Retina (tissue), 1 donor: ENCODE results near the gene TNFRSF12A.

Source experiments
- DNase-seq: peaks from one replicate; pipeline ENCODE4 v3.0.0-alpha.2; 2016

Gene TNFRSF12A

GRCh38 chr16:2986623-2987188 is 33.5 kb upstream of the TNFRSF12A start:
- no peak for DNase-seq

GRCh38 chr16:2987286-2987685 is 32.9 kb upstream of the TNFRSF12A start:
- no peak for DNase-seq

GRCh38 chr16:2987833-2988232 is 32.3 kb upstream of the TNFRSF12A start:
- DNase-seq: no peak

- no peak for DNase-seq
Measured at GRCh38 chr16:2988590-2989099, 31.5 kb upstream of the TNFRSF12A start.

GRCh38 chr16:2990891-2991290 is 29.3 kb upstream of the TNFRSF12A start:
- no peak for DNase-seq

GRCh38 chr16:2991566-2992261 is 28.5 kb upstream of the TNFRSF12A start:
- DNase-seq: no peak

- DNase-seq: no peak
Measured at GRCh38 chr16:2992383-2993081, 27.6 kb upstream of the TNFRSF12A start.

- no peak for DNase-seq
Measured at GRCh38 chr16:2996298-2996697, 23.9 kb upstream of the TNFRSF12A start.

- DNase-seq: no peak
Measured at GRCh38 chr16:2999929-3000328, 20.2 kb upstream of the TNFRSF12A start.

GRCh38 chr16:3000540-3000939 is 19.6 kb upstream of the TNFRSF12A start:
- no peak for DNase-seq

GRCh38 chr16:3001316-3001715 is 18.9 kb upstream of the TNFRSF12A start:
- no peak for DNase-seq

- peak; percentile 97 for DNase-seq
Measured at GRCh38 chr16:3003582-3004270, 16.4 kb upstream of the TNFRSF12A start.

- no peak for DNase-seq
Measured at GRCh38 chr16:3004319-3004718, 15.8 kb upstream of the TNFRSF12A start.

- DNase-seq: no peak
Measured at GRCh38 chr16:3004781-3005284, 15.3 kb upstream of the TNFRSF12A start.

GRCh38 chr16:3007059-3007956 is 12.9 kb upstream of the TNFRSF12A start:
- DNase-seq: no peak

- no peak for DNase-seq
Measured at GRCh38 chr16:3007957-3008689, 12.0 kb upstream of the TNFRSF12A start.

- DNase-seq: no peak
Measured at GRCh38 chr16:3008690-3009037, 11.5 kb upstream of the TNFRSF12A start.

- DNase-seq: peak; percentile 15
Measured at GRCh38 chr16:3009568-3010390, 10.4 kb upstream of the TNFRSF12A start.

GRCh38 chr16:3010510-3010909 is 9.7 kb upstream of the TNFRSF12A start:
- DNase-seq: no peak

GRCh38 chr16:3012246-3012645 is 7.9 kb upstream of the TNFRSF12A start:
- no peak for DNase-seq
